Gastroesophageal sphincter (tissue), 3 donors: ENCODE results near the gene TCF7L1.

Experiments used
- EP300 ChIP-seq: sonication (generic); formaldehyde crosslinking; IDR thresholded peaks from one replicate; pipeline ENCODE4 v1.6.1; 2017; ENCODE audit warnings: antibody characterized with exemption, mild to moderate bottlenecking
- POLR2A ChIP-seq, 2 donors: fragments of 450-650 bp; IDR thresholded peaks; one replicate each; pipeline ENCODE4 v1.6.1; 2017; ENCODE audit warnings: antibody characterized with exemption in 2 of 2, mild to moderate bottlenecking in 2 of 2, moderate library complexity in 1 of 2
- POLR2AphosphoS5 ChIP-seq: sonication (generic); formaldehyde crosslinking; IDR thresholded peaks from one replicate; pipeline ENCODE4 v1.6.1; 2017; ENCODE audit warnings: antibody characterized with exemption
- TF ChIP-seq, protein P1 (sequence below), 4 experiments: fragments of 200-600 bp in 2 of 4; fragments of 450-650 bp in 2 of 4; sonication (generic) in 1 of 4; IDR thresholded peaks; one replicate each; pipeline ENCODE4 v1.5.1; 2017 to 2019; ENCODE audit warnings: antibody characterized with exemption in 4 of 4, mild to moderate bottlenecking in 2 of 4, moderate library complexity in 2 of 4

DNA sequence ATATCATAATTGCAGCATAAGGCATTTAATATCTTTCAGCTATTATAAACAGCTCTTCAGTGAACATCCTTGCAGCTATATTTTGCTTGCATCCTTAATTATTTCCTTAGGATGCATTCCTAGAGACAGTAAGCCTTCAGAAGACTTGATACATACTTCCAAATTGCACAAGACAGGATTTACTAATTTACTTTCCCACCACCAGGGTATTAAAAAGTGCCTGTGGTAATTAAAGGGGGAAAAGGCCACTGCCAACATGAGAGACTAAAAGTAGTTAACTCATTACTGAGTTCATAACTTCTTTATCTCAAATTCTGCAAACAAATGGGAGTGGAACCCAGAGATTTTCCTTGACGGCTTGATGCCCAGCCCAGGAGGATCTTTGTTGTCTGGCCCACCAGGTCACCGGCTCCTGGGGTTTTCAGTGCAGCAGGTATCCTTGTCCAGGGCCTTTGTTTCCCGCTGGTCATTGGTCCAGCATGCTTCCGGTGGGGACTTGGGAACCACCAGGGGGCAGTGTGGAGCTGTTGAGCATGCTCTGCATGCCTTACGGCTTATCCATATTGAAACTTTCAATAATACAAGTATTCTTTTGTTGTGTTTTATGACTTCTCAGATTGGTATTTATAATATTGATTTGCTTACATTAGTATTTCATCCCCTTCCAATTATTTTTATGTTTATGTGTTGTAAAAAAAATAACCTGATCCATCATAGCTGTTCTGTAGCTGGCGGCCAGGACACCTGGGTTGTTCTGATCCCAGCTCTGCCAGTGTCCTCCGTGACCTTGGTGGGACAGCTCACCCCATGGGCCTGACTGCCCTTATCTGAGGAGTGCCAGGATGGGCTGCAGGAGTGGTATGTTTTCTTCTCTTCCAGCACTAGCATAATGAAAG lies 133.2 kb downstream of the TCF7L1 start:
- TF ChIP-seq EP300: no peak
- TF ChIP-seq, protein P1, sequence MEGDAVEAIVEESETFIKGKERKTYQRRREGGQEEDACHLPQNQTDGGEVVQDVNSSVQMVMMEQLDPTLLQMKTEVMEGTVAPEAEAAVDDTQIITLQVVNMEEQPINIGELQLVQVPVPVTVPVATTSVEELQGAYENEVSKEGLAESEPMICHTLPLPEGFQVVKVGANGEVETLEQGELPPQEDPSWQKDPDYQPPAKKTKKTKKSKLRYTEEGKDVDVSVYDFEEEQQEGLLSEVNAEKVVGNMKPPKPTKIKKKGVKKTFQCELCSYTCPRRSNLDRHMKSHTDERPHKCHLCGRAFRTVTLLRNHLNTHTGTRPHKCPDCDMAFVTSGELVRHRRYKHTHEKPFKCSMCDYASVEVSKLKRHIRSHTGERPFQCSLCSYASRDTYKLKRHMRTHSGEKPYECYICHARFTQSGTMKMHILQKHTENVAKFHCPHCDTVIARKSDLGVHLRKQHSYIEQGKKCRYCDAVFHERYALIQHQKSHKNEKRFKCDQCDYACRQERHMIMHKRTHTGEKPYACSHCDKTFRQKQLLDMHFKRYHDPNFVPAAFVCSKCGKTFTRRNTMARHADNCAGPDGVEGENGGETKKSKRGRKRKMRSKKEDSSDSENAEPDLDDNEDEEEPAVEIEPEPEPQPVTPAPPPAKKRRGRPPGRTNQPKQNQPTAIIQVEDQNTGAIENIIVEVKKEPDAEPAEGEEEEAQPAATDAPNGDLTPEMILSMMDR (IDR thresholded peaks at IDR 0.05): peak; percentile 68 to 87 (median 82)
- no peak for TF ChIP-seq POLR2A (IDR thresholded peaks at IDR 0.05)
- TF ChIP-seq POLR2AphosphoS5: no peak
